Measurements from ENCODE around the gene BHLHE23. TPM values are rescaled to one million over a fixed set of nuclear protein-coding genes. Genes with fewer than 3 reads are reported as not detected.
A peak's percentile ranks its signal among the peaks of the same experiment; 100 is the strongest.

The BHLHE23 gene
- total RNA-seq, 2 experiments from 2014 or later = not detected

DNA sequence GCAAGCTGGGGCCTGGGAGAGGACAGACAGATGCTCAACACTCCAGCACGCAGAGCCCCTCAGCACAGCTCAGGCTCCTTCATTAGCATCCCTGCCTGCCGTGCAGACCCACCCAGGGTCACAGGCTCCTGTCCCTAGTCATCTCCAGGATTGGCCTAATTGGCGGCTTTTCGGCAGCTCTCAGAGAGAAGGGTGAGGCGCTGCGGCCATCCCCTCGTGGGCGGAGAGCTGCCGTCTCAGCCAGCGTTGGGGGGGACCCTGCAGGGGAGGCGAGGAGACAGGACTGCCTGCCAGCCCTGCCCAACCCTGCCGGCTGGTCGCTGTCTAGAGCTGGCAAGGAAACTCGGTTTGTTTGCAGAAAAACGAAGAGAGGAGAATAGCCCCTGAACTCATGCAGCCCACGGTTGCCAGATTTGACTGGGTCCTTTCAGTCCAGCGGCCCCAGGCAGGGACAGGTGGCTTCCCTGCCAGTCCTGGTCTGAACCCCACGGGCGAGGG is 26.8 kb downstream of the BHLHE23 start:
- Histone ChIP-seq H3K36me3 (ENCODE audit: insufficient read depth, low read length) (no peaks in the 10 kb centered on the region), H3K9me2 (ENCODE audit: insufficient read depth, low read length) (no peaks in the 10 kb centered on the region), H3K4me3 (ENCODE audit: low read depth, low read length, poor library complexity, severe bottlenecking) (no peak overlapping the region), H3K4me2 (ENCODE audit: low read length) (no peak overlapping the region), H4K20me1 (ENCODE audit: insufficient read depth, low read length) (no peaks in the 10 kb centered on the region), H3K9me3 (ENCODE audit: low read length) (no peaks in the 10 kb centered on the region), H3K79me2 (ENCODE audit: insufficient read depth, low read depth, low read length) (no peaks in the 10 kb centered on the region), H3K4me1 (ENCODE audit: insufficient read depth, low read length, poor library complexity, severe bottlenecking) (peaks cover 18% of the 10 kb centered on the region), H3K27ac (ENCODE audit: low read depth, low read length, poor library complexity, severe bottlenecking) (no peak overlapping the region), H2AFZ (ENCODE audit: low read length) (no peak overlapping the region)
- no TSS peak for BruUV-seq (replicated peaks)
- TF ChIP-seq, protein P1, sequence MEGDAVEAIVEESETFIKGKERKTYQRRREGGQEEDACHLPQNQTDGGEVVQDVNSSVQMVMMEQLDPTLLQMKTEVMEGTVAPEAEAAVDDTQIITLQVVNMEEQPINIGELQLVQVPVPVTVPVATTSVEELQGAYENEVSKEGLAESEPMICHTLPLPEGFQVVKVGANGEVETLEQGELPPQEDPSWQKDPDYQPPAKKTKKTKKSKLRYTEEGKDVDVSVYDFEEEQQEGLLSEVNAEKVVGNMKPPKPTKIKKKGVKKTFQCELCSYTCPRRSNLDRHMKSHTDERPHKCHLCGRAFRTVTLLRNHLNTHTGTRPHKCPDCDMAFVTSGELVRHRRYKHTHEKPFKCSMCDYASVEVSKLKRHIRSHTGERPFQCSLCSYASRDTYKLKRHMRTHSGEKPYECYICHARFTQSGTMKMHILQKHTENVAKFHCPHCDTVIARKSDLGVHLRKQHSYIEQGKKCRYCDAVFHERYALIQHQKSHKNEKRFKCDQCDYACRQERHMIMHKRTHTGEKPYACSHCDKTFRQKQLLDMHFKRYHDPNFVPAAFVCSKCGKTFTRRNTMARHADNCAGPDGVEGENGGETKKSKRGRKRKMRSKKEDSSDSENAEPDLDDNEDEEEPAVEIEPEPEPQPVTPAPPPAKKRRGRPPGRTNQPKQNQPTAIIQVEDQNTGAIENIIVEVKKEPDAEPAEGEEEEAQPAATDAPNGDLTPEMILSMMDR (conservative IDR thresholded peaks at IDR 0.05; ENCODE audit: low read length) = no peak
- TF ChIP-seq EZH2phosphoT487 (IDR thresholded peaks at IDR 0.05; ENCODE audit: borderline replicate concordance, low read depth, low read length) = no peak
- DNase-seq (ENCODE audit: low spot score) = no peak
- intact Hi-C loops (cut with micrococcal nuclease; ENCODE audit: unreplicated experiment) = no loop called here
- POLR2A ChIA-PET = no interaction called here
- CTCF ChIA-PET (ENCODE audit: unreplicated experiment) = interaction anchor here (0.8 kb wide), 1 partner anchor 243 kb away, joined by 3 read pairs; no protein-coding TSS in a partner anchor

DNA sequence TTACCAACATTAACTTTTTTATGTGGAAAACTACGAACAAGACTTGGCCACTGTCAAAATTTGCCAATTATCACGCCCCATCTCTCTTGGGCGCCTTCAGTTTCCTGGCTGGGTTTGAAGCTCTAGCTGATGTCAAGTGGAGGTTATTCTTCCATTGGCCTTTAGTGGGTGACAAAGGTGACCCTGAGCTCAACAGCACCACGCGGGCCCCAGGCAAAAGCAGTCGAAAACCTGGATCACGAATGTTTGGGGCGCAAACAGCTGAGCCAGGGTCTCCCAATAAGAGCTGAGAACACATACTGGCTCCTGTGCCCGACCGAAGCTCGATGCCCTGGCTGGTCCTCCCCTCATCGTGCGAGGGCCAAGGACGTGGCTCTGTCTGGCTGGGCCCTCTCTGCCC is 27.5 kb downstream of the BHLHE23 start:
- CTCF ChIA-PET (ENCODE audit: unreplicated experiment) = interaction anchor here (0.8 kb wide), 1 partner anchor 243 kb away, joined by 3 read pairs; no protein-coding TSS in a partner anchor

DNA sequence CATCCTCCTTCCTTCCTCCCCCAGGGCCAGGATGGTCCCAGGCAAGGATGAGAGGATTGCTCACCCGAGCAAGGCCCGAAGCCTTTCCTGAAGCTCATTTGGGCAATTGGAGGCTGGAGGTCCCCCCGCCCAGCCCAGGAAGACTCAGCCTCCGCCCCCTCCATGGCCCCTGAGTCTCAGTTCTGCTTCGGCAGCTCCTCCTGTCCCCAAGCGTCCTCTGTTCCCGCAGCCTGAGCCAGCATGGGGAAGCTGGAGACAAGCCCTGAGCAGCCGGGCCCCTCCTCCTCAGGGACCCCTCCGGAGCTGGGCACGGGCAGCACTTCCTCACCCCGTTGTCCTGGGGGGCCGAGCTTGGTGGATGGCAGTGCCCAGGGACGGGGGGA is 28.2 kb downstream of the BHLHE23 start:
- Histone ChIP-seq H3K4me1 (ENCODE audit: insufficient read depth, low read length, poor library complexity, severe bottlenecking) (peaks cover 18% of the 10 kb centered on the region), H3K4me3 (ENCODE audit: low read depth, low read length, poor library complexity, severe bottlenecking) (no peak overlapping the region), H4K20me1 (ENCODE audit: insufficient read depth, low read length) (no peaks in the 10 kb centered on the region), H3K79me2 (ENCODE audit: insufficient read depth, low read depth, low read length) (no peaks in the 10 kb centered on the region), H3K36me3 (ENCODE audit: insufficient read depth, low read length) (no peaks in the 10 kb centered on the region), H2AFZ (ENCODE audit: low read length) (no peak overlapping the region; the same call in 1 of the 2 replicates), H3K27ac (ENCODE audit: low read depth, low read length, poor library complexity, severe bottlenecking) (no peak overlapping the region), H3K4me2 (ENCODE audit: low read length) (peak overlapping the region; percentile 63), H3K9me2 (ENCODE audit: insufficient read depth, low read length) (no peaks in the 10 kb centered on the region), H3K9me3 (ENCODE audit: low read length) (no peaks in the 10 kb centered on the region)
- DNase-seq (ENCODE audit: low spot score) = peak; percentile 13
- ChIA-PET CTCF (ENCODE audit: unreplicated experiment) (interaction anchor here (0.9 kb wide), 1 partner anchor 31 kb away, joined by 3 read pairs; no protein-coding TSS in a partner anchor), POLR2A (interaction anchor here (0.7 to 0.9 kb wide), 2 partner anchors 17 to 71 kb away, joined by 3 read pairs; no protein-coding TSS in a partner anchor)
- no peak for TF ChIP-seq EZH2phosphoT487 (IDR thresholded peaks at IDR 0.05; ENCODE audit: borderline replicate concordance, low read depth, low read length)
- TF ChIP-seq, protein P1 (conservative IDR thresholded peaks at IDR 0.05; ENCODE audit: low read length) = no peak
- intact Hi-C loops (cut with micrococcal nuclease; ENCODE audit: unreplicated experiment) = no loop called here
- no TSS peak for BruUV-seq (replicated peaks)

More for the DNA sequence above, 27.5 kb downstream of the BHLHE23 start:
- no peak overlapping the region for H3K27ac ChIP-seq (ENCODE audit: low read depth, low read length, poor library complexity, severe bottlenecking)
- POLR2A ChIA-PET = interaction anchor here (0.9 kb wide), 1 partner anchor 17 kb away, joined by 3 read pairs; no protein-coding TSS in a partner anchor
- no peak overlapping the region for H3K4me3 ChIP-seq (ENCODE audit: low read depth, low read length, poor library complexity, severe bottlenecking)
- no peak for TF ChIP-seq EZH2phosphoT487 (IDR thresholded peaks at IDR 0.05; ENCODE audit: borderline replicate concordance, low read depth, low read length)
- TF ChIP-seq, protein P1 (conservative IDR thresholded peaks at IDR 0.05; ENCODE audit: low read length) = peak; percentile 43
- no peaks in the 10 kb centered on the region for H3K36me3 ChIP-seq (ENCODE audit: insufficient read depth, low read length)
- no peaks in the 10 kb centered on the region for H4K20me1 ChIP-seq (ENCODE audit: insufficient read depth, low read length)
- H3K79me2 ChIP-seq (ENCODE audit: insufficient read depth, low read depth, low read length) = no peaks in the 10 kb centered on the region
- no peaks in the 10 kb centered on the region for H3K9me3 ChIP-seq (ENCODE audit: low read length)
- peaks cover 18% of the 10 kb centered on the region for H3K4me1 ChIP-seq (ENCODE audit: insufficient read depth, low read length, poor library complexity, severe bottlenecking)
- H2AFZ ChIP-seq (ENCODE audit: low read length) = no peak overlapping the region
- no peak overlapping the region for H3K4me2 ChIP-seq (ENCODE audit: low read length)
- peak; percentile 11 for DNase-seq (ENCODE audit: low spot score)
- no TSS peak for BruUV-seq (replicated peaks)
- intact Hi-C loops (cut with micrococcal nuclease; ENCODE audit: unreplicated experiment) = no loop called here
- no peaks in the 10 kb centered on the region for H3K9me2 ChIP-seq (ENCODE audit: insufficient read depth, low read length)

Measured in OCI-LY7 (cell line).